Natural killer cell treated with Interleukin-12 subunit alpha and Interleukin-12 subunit beta and Interleukin-15 and Interleukin-18, amount 100 ng/mL, for 72 hours (primary cell): ENCODE data around the gene GNA14. TPM values are rescaled to one million over a fixed set of nuclear protein-coding genes. Genes with fewer than 3 reads are reported as not detected.

Experiments used
- ATAC-seq, 2 donors: fragments of 150-1000 bp; cut with Tn5 transposase in 1 of 2; sonication (Bioruptor Pico), chemical (Tn5 transposase) in 1 of 2; 2 replicates each; pipeline ENCODE4 v1.10.0; 2021
- DNase-seq: peaks from one replicate; pipeline ENCODE4 v3.0.0; 2022; ENCODE audit warnings: low spot score
- H3K27ac Mint-ChIP-seq, 2 donors: 1 replicate in 1 of 2; 2 replicates in 1 of 2; pipeline ENCODE4 v1.8.0; 2022; ENCODE audit warnings: mixed read lengths in 2 of 2, mild to moderate bottlenecking in 1 of 2, moderate library complexity in 1 of 2
- H3K27me3 Mint-ChIP-seq, 2 donors: 1 replicate in 1 of 2; 2 replicates in 1 of 2; pipeline ENCODE4 v1.8.0; 2022; ENCODE audit warnings: mixed read lengths in 2 of 2
- H3K36me3 Mint-ChIP-seq: one replicate; pipeline ENCODE4 v1.8.0; 2022; ENCODE audit warnings: mixed read lengths
- H3K4me1 Mint-ChIP-seq, 2 donors: 1 replicate in 1 of 2; 2 replicates in 1 of 2; pipeline ENCODE4 v1.8.0; 2022; ENCODE audit warnings: low read depth in 2 of 2, mixed read lengths in 2 of 2, mild to moderate bottlenecking in 1 of 2
- H3K4me3 Mint-ChIP-seq: one replicate; pipeline ENCODE4 v1.8.0; 2022; ENCODE audit warnings: mixed read lengths
- H3K9me3 Mint-ChIP-seq: 2 replicates; pipeline ENCODE4 v1.8.0; 2022; ENCODE audit warnings: mixed read lengths
- total RNA-seq, 2 donors: library from RNA; stranded (reverse); gene quantifications; one replicate each; pipeline ENCODE4 v1.2.3, GENCODE V29; 2022

GNA14 gene
- total RNA-seq, 2 donors from 2014 or later: 0.45 TPM; not detected in 1

GRCh38 chr9:77464661-77465060 lies 183.5 kb downstream of the GNA14 start:
- no peaks in the 10 kb centered on the region for H3K9me3 Mint-ChIP-seq
- H3K4me3 Mint-ChIP-seq: no peak overlapping the region
- H3K36me3 Mint-ChIP-seq: no peaks in the 10 kb centered on the region
- ATAC-seq: no peak
- H3K4me1 Mint-ChIP-seq: no peaks in the 10 kb centered on the region
- H3K27me3 Mint-ChIP-seq: peaks cover 12 to 14% of the 10 kb centered on the region in 2 donors
- DNase-seq: no peak
- no peak overlapping the region for H3K27ac Mint-ChIP-seq

GRCh38 chr9:77463151-77463550 lies 185.0 kb downstream of the GNA14 start:
- H3K27me3 Mint-ChIP-seq: peaks cover 10 to 14% of the 10 kb centered on the region in 2 donors
- peaks cover under 1 to 1% of the 10 kb centered on the region in 2 donors for H3K4me1 Mint-ChIP-seq
- H3K9me3 Mint-ChIP-seq: no peaks in the 10 kb centered on the region
- no peak for DNase-seq
- no peak overlapping the region for H3K27ac Mint-ChIP-seq
- H3K4me3 Mint-ChIP-seq: no peak overlapping the region
- H3K36me3 Mint-ChIP-seq: no peaks in the 10 kb centered on the region
- no peak for ATAC-seq

- H3K9me3 Mint-ChIP-seq: no peaks in the 10 kb centered on the region
- no peaks in the 10 kb centered on the region for H3K36me3 Mint-ChIP-seq
- peaks cover 14 to 15% of the 10 kb centered on the region in 2 donors for H3K27me3 Mint-ChIP-seq
Observed at GRCh38 chr9:77462066-77462465, 186.1 kb downstream of the GNA14 start.

GRCh38 chr9:77460938-77461337 lies 187.2 kb downstream of the GNA14 start:
- ATAC-seq: no peak
- peaks cover 6 to 12% of the 10 kb centered on the region in 2 donors for H3K4me1 Mint-ChIP-seq
- peaks cover 7 to 11% of the 10 kb centered on the region in 2 donors for H3K27me3 Mint-ChIP-seq
- H3K9me3 Mint-ChIP-seq: no peaks in the 10 kb centered on the region
- no peak overlapping the region for H3K27ac Mint-ChIP-seq
- no peak for DNase-seq
- H3K4me3 Mint-ChIP-seq: no peak overlapping the region
- no peaks in the 10 kb centered on the region for H3K36me3 Mint-ChIP-seq

More at GRCh38 chr9:77462066-77462465, 186.1 kb downstream of the GNA14 start:
- DNase-seq (no peak), ATAC-seq (no peak)
- H3K27ac Mint-ChIP-seq: no peak overlapping the region
- peaks cover 4 to 8% of the 10 kb centered on the region in 2 donors for H3K4me1 Mint-ChIP-seq
- no peak overlapping the region for H3K4me3 Mint-ChIP-seq

GRCh38 chr9:77457916-77458592 lies 190.1 kb downstream of the GNA14 start:
- Mint-ChIP-seq H3K27ac (no peak overlapping the region), H3K4me1 (peaks cover 11 to 12% of the 10 kb centered on the region in 2 donors), H3K4me3 (no peak overlapping the region), H3K27me3 (peaks cover 6 to 13% of the 10 kb centered on the region in 2 donors), H3K9me3 (no peaks in the 10 kb centered on the region), H3K36me3 (no peaks in the 10 kb centered on the region)
- peak; percentile 70 to 76 for ATAC-seq
- DNase-seq: no peak

- Mint-ChIP-seq H3K27ac (no peak overlapping the region), H3K36me3 (no peaks in the 10 kb centered on the region), H3K4me1 (peaks cover 11 to 12% of the 10 kb centered on the region in 2 donors), H3K27me3 (peaks cover 13 to 17% of the 10 kb centered on the region in 2 donors), H3K9me3 (no peaks in the 10 kb centered on the region), H3K4me3 (no peak overlapping the region)
- DNase-seq: peak; percentile 79
- ATAC-seq: peak; percentile 78 to 83
Observed at GRCh38 chr9:77456829-77457437, 191.2 kb downstream of the GNA14 start.

GRCh38 chr9:77455312-77455927 lies 192.7 kb downstream of the GNA14 start:
- peak; percentile 54 to 58 for ATAC-seq

GRCh38 chr9:77454663-77455062 lies 193.5 kb downstream of the GNA14 start:
- no peak overlapping the region for H3K27ac Mint-ChIP-seq
- no peak overlapping the region for H3K4me3 Mint-ChIP-seq
- peaks cover 9 to 24% of the 10 kb centered on the region in 2 donors for H3K27me3 Mint-ChIP-seq
- no peaks in the 10 kb centered on the region for H3K9me3 Mint-ChIP-seq
- ATAC-seq: no peak
- H3K36me3 Mint-ChIP-seq: no peaks in the 10 kb centered on the region
- no peak for DNase-seq
- H3K4me1 Mint-ChIP-seq: peaks cover 11 to 12% of the 10 kb centered on the region in 2 donors

More at GRCh38 chr9:77455312-77455927, 192.7 kb downstream of the GNA14 start:
- no peaks in the 10 kb centered on the region for H3K9me3 Mint-ChIP-seq
- no peak overlapping the region for H3K4me3 Mint-ChIP-seq
- peaks cover 11 to 12% of the 10 kb centered on the region in 2 donors for H3K4me1 Mint-ChIP-seq
- no peak for DNase-seq
- H3K36me3 Mint-ChIP-seq: no peaks in the 10 kb centered on the region
- peaks cover 13 to 24% of the 10 kb centered on the region in 2 donors for H3K27me3 Mint-ChIP-seq
- no peak overlapping the region for H3K27ac Mint-ChIP-seq

GRCh38 chr9:77453825-77454647 lies 194.1 kb downstream of the GNA14 start:
- ATAC-seq (no peak), DNase-seq (no peak)
- H3K4me1 Mint-ChIP-seq: peaks cover 11 to 12% of the 10 kb centered on the region in 2 donors
- H3K27me3 Mint-ChIP-seq: peaks cover 7 to 22% of the 10 kb centered on the region in 2 donors
- H3K36me3 Mint-ChIP-seq: no peaks in the 10 kb centered on the region
- no peak overlapping the region for H3K27ac Mint-ChIP-seq
- peak overlapping the region; percentile 28 for H3K4me3 Mint-ChIP-seq
- no peaks in the 10 kb centered on the region for H3K9me3 Mint-ChIP-seq

GRCh38 chr9:77451507-77451906 lies 196.6 kb downstream of the GNA14 start:
- Mint-ChIP-seq H3K4me1 (peaks cover 0 to 5% of the 10 kb centered on the region in 2 donors), H3K27me3 (peaks cover 15 to 24% of the 10 kb centered on the region in 2 donors), H3K27ac (no peak overlapping the region), H3K4me3 (no peak overlapping the region), H3K9me3 (no peaks in the 10 kb centered on the region), H3K36me3 (no peaks in the 10 kb centered on the region)
- ATAC-seq (no peak), DNase-seq (no peak)

GRCh38 chr9:77450085-77450475 lies 198.0 kb downstream of the GNA14 start:
- H3K9me3 Mint-ChIP-seq: no peaks in the 10 kb centered on the region
- H3K36me3 Mint-ChIP-seq: no peaks in the 10 kb centered on the region
- ATAC-seq (no peak), DNase-seq (no peak)
- no peak overlapping the region for H3K27ac Mint-ChIP-seq
- peaks cover 0 to 5% of the 10 kb centered on the region in 2 donors for H3K4me1 Mint-ChIP-seq
- peaks cover 15 to 24% of the 10 kb centered on the region in 2 donors for H3K27me3 Mint-ChIP-seq
- no peak overlapping the region for H3K4me3 Mint-ChIP-seq

GRCh38 chr9:77449240-77450084 lies 198.7 kb downstream of the GNA14 start:
- DNase-seq (no peak), ATAC-seq (no peak)
- Mint-ChIP-seq H3K27me3 (peaks cover 20 to 24% of the 10 kb centered on the region in 2 donors), H3K36me3 (no peaks in the 10 kb centered on the region), H3K9me3 (no peaks in the 10 kb centered on the region), H3K27ac (no peak overlapping the region), H3K4me3 (no peak overlapping the region), H3K4me1 (peaks cover 0 to 5% of the 10 kb centered on the region in 2 donors)

GRCh38 chr9:77447646-77448045 lies 200.5 kb downstream of the GNA14 start:
- H3K4me3 Mint-ChIP-seq: no peak overlapping the region
- H3K27ac Mint-ChIP-seq: no peak overlapping the region
- no peak for DNase-seq
- no peaks in the 10 kb centered on the region for H3K9me3 Mint-ChIP-seq
- peaks cover 20 to 22% of the 10 kb centered on the region in 2 donors for H3K27me3 Mint-ChIP-seq
- no peak for ATAC-seq
- H3K4me1 Mint-ChIP-seq: no peaks in the 10 kb centered on the region
- no peaks in the 10 kb centered on the region for H3K36me3 Mint-ChIP-seq
